Measurements from ENCODE around the gene HDAC9. TPM values are rescaled to one million over a fixed set of nuclear protein-coding genes. Genes with fewer than 3 reads are reported as not detected.

Gene HDAC9
- total RNA-seq, 1 experiment from 2014 or later = 17.1 TPM

- no peak for ATAC-seq
These were observed 312.5 kb downstream of the HDAC9 start for GRCh38 chr7:18808026-18808425.

GRCh38 chr7:18815261-18815960, 319.9 kb downstream of the HDAC9 start:
- no peak for TF ChIP-seq SIN3A (IDR thresholded peaks at IDR 0.05; ENCODE audit: borderline replicate concordance, insufficient read depth, low read depth, low read length)
- no peak for TF ChIP-seq POLR2AphosphoS5 (IDR thresholded peaks at IDR 0.05; ENCODE audit: low read depth, low read length)
- TF ChIP-seq TCF7L2 (IDR thresholded peaks at IDR 0.05; ENCODE audit: low read depth, low read length) = no peak
- TF ChIP-seq REST (IDR thresholded peaks at IDR 0.05; ENCODE audit: insufficient read depth in 1 of 2, low read depth in 2 of 2, low read length in 1 of 2) = no peak
- TF ChIP-seq CTCF (IDR thresholded peaks at IDR 0.05) = no peak
- Histone ChIP-seq H3K27me3 (ENCODE audit: control insufficient read depth, insufficient read depth, low read length) (no peaks in the 10 kb centered on the region), H3K27ac (ENCODE audit: low read length) (no peak overlapping the region), H3K4me1 (ENCODE audit: control insufficient read depth, insufficient read depth, low read length) (no peaks in the 10 kb centered on the region), H3K9me3 (ENCODE audit: control insufficient read depth, insufficient read depth, low read depth, low read length) (peaks cover 8% of the 10 kb centered on the region; the same call in 1 of the 2 replicates), H3K4me3 (ENCODE audit: low read depth in 2 of 2, low read length in 2 of 2) (no peak overlapping the region), H3K36me3 (ENCODE audit: control insufficient read depth, insufficient read depth, low read length) (no peaks in the 10 kb centered on the region)
- CTCF ChIA-PET = no interaction called here
- in situ Hi-C loops (cut with HindIII; ENCODE audit: low pct_unique_long_range_greater_than_20kb, low sequenced_read_pairs) (no loop called here), intact Hi-C loops (cut with micrococcal nuclease; ENCODE audit: unreplicated experiment) (no loop called here)
- no TSS peak for BruUV-seq (replicated peaks)
- POLR2A ChIA-PET = no interaction called here
- DNase-seq (ENCODE audit: low read depth, low spot score) = no peak
- no peak for ATAC-seq

More at GRCh38 chr7:18808026-18808425, 312.5 kb downstream of the HDAC9 start:
- Histone ChIP-seq H3K4me3 (ENCODE audit: low read depth in 2 of 2, low read length in 2 of 2) (no peak overlapping the region), H3K4me1 (ENCODE audit: control insufficient read depth, insufficient read depth, low read length) (no peaks in the 10 kb centered on the region), H3K9me3 (ENCODE audit: control insufficient read depth, insufficient read depth, low read depth, low read length) (peaks cover 8% of the 10 kb centered on the region; the same call in 1 of the 2 replicates), H3K27me3 (ENCODE audit: control insufficient read depth, insufficient read depth, low read length) (no peaks in the 10 kb centered on the region), H3K27ac (ENCODE audit: low read length) (no peak overlapping the region), H3K36me3 (ENCODE audit: control insufficient read depth, insufficient read depth, low read length) (no peaks in the 10 kb centered on the region)
- TF ChIP-seq POLR2AphosphoS5 (IDR thresholded peaks at IDR 0.05; ENCODE audit: low read depth, low read length) (no peak), CTCF (IDR thresholded peaks at IDR 0.05) (no peak), REST (IDR thresholded peaks at IDR 0.05; ENCODE audit: insufficient read depth in 1 of 2, low read depth in 2 of 2, low read length in 1 of 2) (no peak), SIN3A (IDR thresholded peaks at IDR 0.05; ENCODE audit: borderline replicate concordance, insufficient read depth, low read depth, low read length) (no peak), TCF7L2 (IDR thresholded peaks at IDR 0.05; ENCODE audit: low read depth, low read length) (no peak)
- intact Hi-C loops (cut with micrococcal nuclease; ENCODE audit: unreplicated experiment) (no loop called here), in situ Hi-C loops (cut with HindIII; ENCODE audit: low pct_unique_long_range_greater_than_20kb, low sequenced_read_pairs) (no loop called here)
- no TSS peak for BruUV-seq (replicated peaks)
- DNase-seq (ENCODE audit: low read depth, low spot score) = no peak
- CTCF ChIA-PET = no interaction called here
- POLR2A ChIA-PET = no interaction called here
